ENCODE measurements around the gene C2CD3. TPM values are rescaled to one million over a fixed set of nuclear protein-coding genes. Genes with fewer than 3 reads are reported as not detected.
"Not testable (repeated sequence)": the region's sequence is repeated elsewhere in the genome, so short reads cannot be mapped to it uniquely, and the experiment has no call there.

The C2CD3 gene
- total RNA-seq, 1 experiment from 2014 or later = 14.4 TPM

DNA sequence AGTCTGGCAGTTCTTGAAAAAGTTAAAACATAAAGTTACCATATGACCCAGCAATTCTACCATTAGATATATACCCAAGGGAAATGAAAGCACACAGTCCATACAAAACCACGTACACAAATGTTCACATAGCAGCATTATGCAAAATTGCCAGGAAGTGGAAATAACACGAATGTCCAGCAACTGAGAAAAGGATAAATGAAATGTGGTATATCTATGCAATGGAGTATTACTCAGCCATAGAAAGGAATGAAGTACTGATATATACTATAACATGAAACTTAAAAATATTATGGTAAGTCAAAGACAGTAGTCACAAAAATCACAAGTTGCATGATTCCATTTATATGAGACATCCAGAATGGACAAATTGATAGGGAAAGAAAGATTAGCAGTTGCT is 57.9 kb downstream of the C2CD3 start:
- DNase-seq = no peak
- Histone ChIP-seq H3K4me3 (ENCODE audit: insufficient read depth, low read depth, low read length) (no peak overlapping the region), H3K27me3 (ENCODE audit: control insufficient read depth, insufficient read depth, low read length) (no peaks in the 10 kb centered on the region), H3K36me3 (replicated peaks; ENCODE audit: control insufficient read depth, insufficient read depth, low read length) (peaks cover 1% of the 10 kb centered on the region; the same call in 1 of the 2 replicates)

DNA sequence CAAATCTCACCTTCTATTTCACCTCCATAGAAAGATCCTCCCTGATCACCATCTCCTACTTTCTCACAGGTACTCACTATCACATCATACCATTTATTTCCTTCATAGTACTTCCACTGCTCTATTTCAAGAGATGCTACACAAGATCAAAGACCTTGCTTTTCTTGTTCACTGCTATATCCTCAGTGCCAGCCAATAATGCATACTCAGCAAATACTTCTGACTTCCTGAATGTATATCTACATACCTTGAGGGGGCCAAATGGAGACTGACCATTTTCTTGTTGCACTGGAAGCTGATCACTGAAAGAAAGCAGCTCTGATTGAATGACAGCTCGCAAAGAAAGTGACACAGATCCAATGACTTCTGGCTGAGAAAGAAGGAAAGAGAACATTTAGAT is 64.7 kb downstream of the C2CD3 start:
- peaks cover 2% of the 10 kb centered on the region for H3K36me3 ChIP-seq (replicated peaks; ENCODE audit: control insufficient read depth, insufficient read depth, low read length)
- DNase-seq = no peak
- no peak overlapping the region for H3K4me3 ChIP-seq (ENCODE audit: insufficient read depth, low read depth, low read length)
- H3K27me3 ChIP-seq (ENCODE audit: control insufficient read depth, insufficient read depth, low read length) = no peaks in the 10 kb centered on the region

DNA sequence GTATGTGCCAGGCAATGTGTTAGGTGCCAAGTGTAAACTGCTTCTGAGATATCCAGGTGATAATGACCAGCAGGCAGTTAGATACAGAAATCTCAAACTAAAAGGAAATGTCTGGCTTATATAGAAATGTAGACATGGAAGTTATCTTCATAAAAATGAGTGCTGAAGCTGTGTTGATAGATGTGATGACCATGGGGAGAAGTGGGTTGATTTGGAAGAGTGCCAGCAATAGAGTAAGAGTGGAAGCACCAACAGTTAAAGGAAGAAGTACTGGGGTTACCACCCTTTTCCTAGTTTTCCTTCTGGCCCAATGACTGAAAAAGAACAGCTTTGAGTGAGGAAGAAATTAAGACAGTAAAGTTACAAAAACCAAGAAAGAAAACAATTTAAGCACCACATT is 68.5 kb downstream of the C2CD3 start:
- no peak for DNase-seq
- Histone ChIP-seq H3K4me3 (ENCODE audit: insufficient read depth, low read depth, low read length) (no peak overlapping the region), H3K27me3 (ENCODE audit: control insufficient read depth, insufficient read depth, low read length) (no peaks in the 10 kb centered on the region), H3K36me3 (replicated peaks; ENCODE audit: control insufficient read depth, insufficient read depth, low read length) (peaks cover 2% of the 10 kb centered on the region)

DNA sequence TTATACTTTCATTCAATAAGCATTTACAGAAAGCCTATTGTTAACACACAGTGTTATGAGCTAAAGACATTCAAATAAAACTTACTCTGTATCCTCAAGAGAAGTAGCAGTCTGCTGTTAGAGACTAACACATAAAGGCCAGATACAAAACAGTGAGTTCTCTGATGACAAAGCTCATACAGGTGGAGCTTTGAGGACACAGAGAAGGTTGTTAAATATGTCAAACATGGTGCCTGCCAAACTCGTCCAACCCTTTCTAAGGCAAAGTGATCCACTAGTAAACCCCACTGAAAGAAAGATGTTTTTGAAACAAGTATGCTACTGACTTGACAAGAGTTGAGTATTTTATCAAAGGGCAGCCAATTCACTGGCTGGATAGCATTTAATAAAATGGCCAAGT is 70.1 kb downstream of the C2CD3 start:
- Histone ChIP-seq H3K4me3 (ENCODE audit: insufficient read depth, low read depth, low read length) (no peak overlapping the region), H3K36me3 (replicated peaks; ENCODE audit: control insufficient read depth, insufficient read depth, low read length) (no peaks in the 10 kb centered on the region; the same call in 1 of the 2 replicates), H3K27me3 (ENCODE audit: control insufficient read depth, insufficient read depth, low read length) (no peaks in the 10 kb centered on the region)
- no peak for DNase-seq

DNA sequence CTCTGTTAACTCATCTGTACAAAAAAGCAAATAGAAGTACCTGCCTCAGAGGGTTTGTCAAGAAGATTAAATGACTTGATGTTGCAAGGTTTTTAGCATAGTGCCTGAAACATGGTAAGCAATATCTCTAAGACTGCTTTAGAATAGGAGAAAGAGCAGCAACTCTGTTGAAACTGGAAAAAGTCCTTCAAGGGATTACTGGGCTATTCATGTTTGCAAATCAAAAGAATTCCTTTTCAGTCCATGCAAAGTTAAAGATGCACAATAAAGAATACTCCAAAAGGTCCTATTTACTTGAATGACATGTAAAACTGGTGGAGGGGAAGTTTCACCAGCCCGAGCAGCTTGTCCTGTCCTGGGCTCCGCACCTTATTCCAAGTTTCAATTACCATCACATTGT is 70.6 kb downstream of the C2CD3 start:
- Histone ChIP-seq H3K27me3 (ENCODE audit: control insufficient read depth, insufficient read depth, low read length) (no peaks in the 10 kb centered on the region), H3K4me3 (ENCODE audit: insufficient read depth, low read depth, low read length) (no peak overlapping the region), H3K36me3 (replicated peaks; ENCODE audit: control insufficient read depth, insufficient read depth, low read length) (no peaks in the 10 kb centered on the region; the same call in 1 of the 2 replicates)
- no peak for DNase-seq

DNA sequence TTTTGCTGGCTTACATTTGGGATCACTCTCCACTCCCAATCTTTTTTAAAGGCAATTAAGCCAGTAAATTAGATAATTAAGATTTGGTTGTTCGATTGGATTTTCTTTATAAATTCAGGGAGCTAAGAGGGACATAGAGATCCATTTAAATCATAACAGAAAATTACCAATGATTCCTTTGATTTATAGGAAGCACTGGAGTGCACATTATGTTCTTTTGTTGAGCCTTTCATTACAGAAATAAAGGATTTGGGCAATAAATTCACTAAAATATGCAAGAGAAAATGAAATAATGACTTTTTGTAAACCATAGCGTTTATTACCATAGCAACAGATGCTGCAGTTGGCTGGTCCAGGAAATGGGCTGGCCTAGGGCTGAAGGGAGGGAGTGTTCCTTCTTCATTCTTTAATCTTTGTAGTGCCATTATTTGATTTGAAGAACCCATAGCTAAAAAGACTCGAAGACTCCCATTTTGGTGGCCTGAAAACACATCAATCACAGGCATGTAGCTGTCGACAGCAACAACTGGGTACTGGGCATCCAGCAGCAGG is 73.0 kb downstream of the C2CD3 start:
- Histone ChIP-seq H3K36me3 (replicated peaks; ENCODE audit: control insufficient read depth, insufficient read depth, low read length) (peaks cover 3% of the 10 kb centered on the region), H3K27me3 (ENCODE audit: control insufficient read depth, insufficient read depth, low read length) (no peaks in the 10 kb centered on the region), H3K4me3 (ENCODE audit: insufficient read depth, low read depth, low read length) (no peak overlapping the region)
- DNase-seq = no peak

DNA sequence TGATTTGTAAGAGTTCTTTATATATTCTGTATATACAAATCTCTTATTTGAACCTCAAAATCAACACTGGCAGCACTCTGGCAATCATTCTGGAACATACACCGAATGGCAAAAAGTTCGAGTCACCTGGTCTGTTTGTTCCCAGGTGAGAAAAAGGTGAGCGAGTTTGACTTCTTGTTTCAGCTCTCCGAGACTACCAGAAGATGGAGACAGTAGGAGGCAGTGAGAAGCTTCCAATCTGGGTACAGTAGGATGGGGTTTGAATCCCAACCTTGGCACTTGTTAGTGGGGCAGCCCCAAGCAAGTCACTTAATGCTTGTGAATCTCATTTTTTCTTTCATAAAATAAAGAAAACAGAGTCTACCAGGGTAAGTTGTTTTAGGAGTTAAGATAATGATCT is 76.4 kb downstream of the C2CD3 start:
- Histone ChIP-seq H3K4me3 (ENCODE audit: insufficient read depth, low read depth, low read length) (no peak overlapping the region), H3K36me3 (replicated peaks; ENCODE audit: control insufficient read depth, insufficient read depth, low read length) (peaks cover 4% of the 10 kb centered on the region), H3K27me3 (ENCODE audit: control insufficient read depth, insufficient read depth, low read length) (no peaks in the 10 kb centered on the region)
- no peak for DNase-seq

DNA sequence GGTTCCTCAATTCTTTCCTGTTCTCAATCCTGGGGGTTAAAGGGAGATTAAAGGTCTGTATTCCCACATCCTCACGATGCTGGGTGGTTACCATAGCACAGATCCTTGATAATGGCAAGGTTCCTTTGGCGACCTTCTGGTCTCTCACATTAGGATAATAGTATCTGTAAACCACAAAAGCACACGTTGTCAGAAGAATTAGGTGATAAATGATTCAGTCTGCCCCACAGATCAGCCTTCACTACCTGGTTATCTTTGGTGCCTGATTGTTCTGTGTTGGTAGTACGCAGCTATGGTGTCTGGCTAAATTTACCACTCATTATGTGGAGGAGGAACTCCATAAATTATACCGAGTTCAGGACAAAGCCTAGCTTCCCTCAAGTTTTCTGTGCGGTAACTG is 78.4 kb downstream of the C2CD3 start:
- DNase-seq = no peak
- peaks cover 4% of the 10 kb centered on the region for H3K36me3 ChIP-seq (replicated peaks; ENCODE audit: control insufficient read depth, insufficient read depth, low read length)
- H3K4me3 ChIP-seq (ENCODE audit: insufficient read depth, low read depth, low read length) = no peak overlapping the region
- H3K27me3 ChIP-seq (ENCODE audit: control insufficient read depth, insufficient read depth, low read length) = no peaks in the 10 kb centered on the region

DNA sequence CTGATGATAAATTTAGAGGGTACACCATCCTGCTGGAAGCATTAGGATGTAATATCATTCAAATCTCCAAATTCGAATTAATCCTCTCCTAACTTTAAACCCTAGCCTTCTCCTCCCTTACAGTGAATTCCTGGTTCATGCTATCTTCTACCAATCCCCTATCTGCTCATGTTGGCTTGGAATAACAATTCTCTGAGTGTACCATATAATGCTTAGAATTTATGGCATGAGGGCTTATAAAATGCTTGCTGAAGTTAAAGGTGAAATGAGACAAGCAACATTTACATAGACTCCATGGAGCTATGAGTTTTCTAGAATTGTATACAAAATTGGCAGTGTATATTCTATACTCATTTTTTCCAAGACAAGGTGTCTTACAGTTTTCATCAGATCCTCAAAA is 79.3 kb downstream of the C2CD3 start:
- no peak for DNase-seq
- Histone ChIP-seq H3K4me3 (ENCODE audit: insufficient read depth, low read depth, low read length) (no peak overlapping the region), H3K36me3 (replicated peaks; ENCODE audit: control insufficient read depth, insufficient read depth, low read length) (peaks cover 4% of the 10 kb centered on the region), H3K27me3 (ENCODE audit: control insufficient read depth, insufficient read depth, low read length) (no peaks in the 10 kb centered on the region)

DNA sequence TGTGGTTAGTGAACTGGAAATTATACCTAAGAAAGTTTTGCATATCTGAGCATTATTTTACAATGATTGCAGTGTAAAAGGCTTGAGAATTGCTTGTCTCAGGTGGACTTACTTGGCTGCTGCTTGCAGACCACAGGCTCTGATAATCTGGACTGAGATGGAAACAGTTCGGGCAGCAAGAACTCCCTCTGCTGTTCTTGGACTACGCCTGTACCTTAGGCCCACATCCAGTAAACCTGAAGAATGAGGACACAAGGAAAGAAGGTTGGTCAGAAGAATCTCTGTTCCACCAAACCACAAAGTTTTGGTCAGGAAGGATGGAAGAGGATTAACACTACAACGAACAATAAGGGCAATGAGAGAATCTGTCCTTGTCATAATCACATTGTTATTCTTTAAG is 80.1 kb downstream of the C2CD3 start:
- H3K36me3 ChIP-seq (replicated peaks; ENCODE audit: control insufficient read depth, insufficient read depth, low read length) = peaks cover 4% of the 10 kb centered on the region
- DNase-seq = no peak
- no peak overlapping the region for H3K4me3 ChIP-seq (ENCODE audit: insufficient read depth, low read depth, low read length)
- no peaks in the 10 kb centered on the region for H3K27me3 ChIP-seq (ENCODE audit: control insufficient read depth, insufficient read depth, low read length)

DNA sequence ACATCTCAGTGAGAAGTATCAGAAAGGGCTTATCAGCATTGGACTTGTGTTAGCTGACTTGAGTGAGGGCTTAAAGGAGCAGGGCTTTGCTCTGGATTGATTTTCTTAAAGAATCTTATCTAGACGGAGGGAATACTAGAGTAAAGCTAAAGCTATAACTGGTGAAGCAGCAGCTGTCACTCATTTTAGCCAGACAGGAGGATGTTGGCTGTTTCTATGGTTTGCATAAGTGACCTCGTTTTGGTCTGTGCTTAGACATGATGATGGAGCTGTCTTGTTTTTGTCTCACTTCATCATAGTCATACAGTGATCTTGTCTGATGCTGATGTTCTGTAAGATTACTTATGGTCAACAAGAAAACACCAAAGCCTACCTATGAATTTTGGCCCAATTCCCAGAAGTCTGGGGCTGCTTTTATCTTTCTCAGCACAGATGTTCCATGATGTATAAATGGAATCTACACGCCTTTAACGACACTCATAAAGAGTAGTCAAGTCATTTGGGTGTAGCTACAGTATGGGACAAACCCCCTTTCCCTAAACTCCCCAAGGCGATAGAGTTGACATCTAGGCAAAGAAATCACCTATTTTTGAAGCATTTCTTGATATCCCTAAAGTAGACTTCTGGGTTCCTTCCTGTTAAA is 84.4 kb downstream of the C2CD3 start:
- Histone ChIP-seq H3K36me3 (replicated peaks; ENCODE audit: control insufficient read depth, insufficient read depth, low read length) (0 out of 2 replicates have a peak, but pooled peaks cover 1% of the 10 kb centered on the region), H3K4me3 (ENCODE audit: insufficient read depth, low read depth, low read length) (no peak overlapping the region), H3K27me3 (ENCODE audit: control insufficient read depth, insufficient read depth, low read length) (no peaks in the 10 kb centered on the region)
- DNase-seq = no peak

DNA sequence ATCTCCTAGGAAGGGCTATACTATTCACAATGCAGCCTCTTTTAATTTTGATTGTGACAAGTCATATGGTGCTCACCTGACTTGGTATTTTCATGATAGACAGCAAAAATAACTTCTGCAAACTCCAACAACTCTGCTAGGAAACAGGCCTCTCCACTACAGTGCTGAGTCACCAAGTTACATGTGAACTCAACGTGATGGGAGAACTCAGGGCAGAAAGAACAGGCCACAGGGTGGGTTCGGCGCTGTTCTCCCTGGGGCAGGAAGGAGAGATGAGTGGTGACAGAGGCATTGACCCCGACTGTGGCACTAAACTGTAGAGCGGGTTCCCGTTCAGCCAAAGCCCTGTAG is 85.3 kb downstream of the C2CD3 start:
- H3K4me3 ChIP-seq (ENCODE audit: insufficient read depth, low read depth, low read length) = no peak overlapping the region
- H3K36me3 ChIP-seq (replicated peaks; ENCODE audit: control insufficient read depth, insufficient read depth, low read length) = 0 out of 2 replicates have a peak, but pooled peaks cover 1% of the 10 kb centered on the region
- no peak for DNase-seq
- no peaks in the 10 kb centered on the region for H3K27me3 ChIP-seq (ENCODE audit: control insufficient read depth, insufficient read depth, low read length)

DNA sequence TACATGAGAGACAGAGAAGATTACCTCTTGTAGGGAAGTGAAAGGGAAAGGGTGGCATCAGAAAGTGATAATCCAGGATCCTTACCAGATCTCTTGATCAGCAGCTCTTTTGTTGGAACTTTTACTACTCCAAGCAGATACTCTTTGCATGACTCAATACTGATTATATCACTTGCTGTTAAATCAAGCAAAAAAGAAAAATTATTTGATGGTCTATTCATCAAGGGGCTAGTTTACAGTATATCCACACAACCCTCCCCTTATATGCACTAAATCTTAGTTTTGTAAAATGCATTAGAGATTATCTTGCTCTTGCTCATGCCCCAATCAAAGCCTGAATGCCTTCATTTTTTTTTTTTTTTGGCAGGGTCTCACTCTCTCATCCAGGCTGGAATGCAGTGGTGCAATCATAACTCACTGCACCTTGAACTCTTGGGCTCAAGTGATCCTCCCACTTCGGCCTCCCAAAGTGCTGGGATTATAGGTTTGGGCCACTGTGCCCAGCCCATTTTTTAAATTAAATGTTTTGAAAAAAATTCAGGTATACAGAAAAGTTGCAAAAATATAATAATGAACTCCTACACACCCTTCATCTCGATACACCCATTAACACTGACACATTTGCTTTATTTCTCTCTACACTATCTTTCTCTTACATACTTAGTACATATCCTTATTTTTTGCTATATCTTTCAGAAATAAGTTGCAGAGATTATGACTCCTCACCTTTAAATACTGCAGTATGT is 85.8 kb downstream of the C2CD3 start:
- no peak overlapping the region for H3K4me3 ChIP-seq (ENCODE audit: insufficient read depth, low read depth, low read length)

DNA sequence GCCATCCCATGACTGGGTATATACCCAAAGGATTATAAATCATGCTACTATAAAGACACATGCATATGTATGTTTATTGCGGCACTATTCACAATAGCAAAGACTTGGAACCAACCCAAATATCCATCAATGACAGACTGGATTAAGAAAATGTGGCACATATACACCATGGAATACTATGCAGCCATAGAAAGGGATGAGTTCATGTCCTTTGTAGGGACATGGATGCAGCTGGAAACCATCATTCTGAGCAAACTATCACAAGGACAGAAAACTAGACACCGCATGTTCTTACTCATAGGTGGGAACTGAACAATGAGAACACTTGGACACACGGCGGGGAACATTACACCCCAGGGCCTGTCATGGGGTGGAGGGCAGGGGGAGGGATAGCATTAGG is 86.9 kb downstream of the C2CD3 start:
- H3K4me3 ChIP-seq (ENCODE audit: insufficient read depth, low read depth, low read length) = not testable (repeated sequence)

More for the DNA sequence above, 85.8 kb downstream of the C2CD3 start:
- Histone ChIP-seq H3K27me3 (ENCODE audit: control insufficient read depth, insufficient read depth, low read length) (no peaks in the 10 kb centered on the region), H3K36me3 (replicated peaks; ENCODE audit: control insufficient read depth, insufficient read depth, low read length) (no peaks in the 10 kb centered on the region)
- no peak for DNase-seq

DNA sequence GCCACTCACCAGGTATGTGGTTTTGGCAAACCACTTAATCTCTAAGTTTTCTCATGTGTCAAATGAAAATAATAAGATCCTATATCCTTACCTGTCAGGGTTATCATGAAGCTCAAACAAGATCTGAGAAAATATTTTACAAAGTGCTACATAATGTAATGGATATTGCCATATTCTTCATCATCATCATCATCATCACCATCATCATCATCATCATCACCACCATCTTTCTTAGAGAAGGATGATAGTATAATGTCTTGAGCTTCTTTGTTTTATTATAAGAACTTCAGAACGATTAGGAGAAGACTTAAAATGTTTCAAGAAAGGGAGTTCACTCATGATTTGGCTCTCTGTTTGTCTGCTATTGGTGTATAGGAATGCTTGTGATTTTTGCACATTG is 89.4 kb downstream of the C2CD3 start:
- DNase-seq = no peak
- Histone ChIP-seq H3K4me3 (ENCODE audit: insufficient read depth, low read depth, low read length) (no peak overlapping the region), H3K27me3 (ENCODE audit: control insufficient read depth, insufficient read depth, low read length) (no peaks in the 10 kb centered on the region), H3K36me3 (replicated peaks; ENCODE audit: control insufficient read depth, insufficient read depth, low read length) (no peaks in the 10 kb centered on the region; the same call in 1 of the 2 replicates)

More for the DNA sequence above, 86.9 kb downstream of the C2CD3 start:
- not testable (repeated sequence) for H3K27me3 ChIP-seq (ENCODE audit: control insufficient read depth, insufficient read depth, low read length); H3K36me3 ChIP-seq (replicated peaks; ENCODE audit: control insufficient read depth, insufficient read depth, low read length); DNase-seq

All from H7 (cell line).